Measurements from ENCODE around the gene DNASE1L2. TPM values are rescaled to one million over a fixed set of nuclear protein-coding genes. Genes with fewer than 3 reads are reported as not detected.

Gene DNASE1L2
- total and polyA plus RNA-seq, 11 donors = 0.12 to 0.51 (median 0.34) TPM; not detected in 2

GRCh38 chr16:2188395-2188794 lies 47.8 kb upstream of the DNASE1L2 start:
- no peaks in the 10 kb centered on the region for H3K9me3 ChIP-seq

GRCh38 chr16:2189252-2189893 lies 46.9 kb upstream of the DNASE1L2 start:
- Histone ChIP-seq H3K4me3 (no peak overlapping the region), H3K36me3 (no peaks in the 10 kb centered on the region), H3K9me3 (no peaks in the 10 kb centered on the region), H3K4me1 (peaks cover 0 to 6% (median 0%) of the 10 kb centered on the region in 12 donors), H3K27ac (no peak overlapping the region), H3K27me3 (peaks cover 0 to 8% (median 0%) of the 10 kb centered on the region in 9 donors)
- 90 to 97% (median 92%) methylated on average over 14 to 25 of the region's 25 CpGs for WGBS, 4 donors
- ATAC-seq = no peak
- no peak for DNase-seq
- no peak for TF ChIP-seq CTCF (IDR thresholded peaks at IDR 0.05)
- TF ChIP-seq POLR2A (IDR thresholded peaks at IDR 0.05) = no peak
- intact Hi-C loops (cut with DNase I) = no loop called here

More at GRCh38 chr16:2188395-2188794, 47.8 kb upstream of the DNASE1L2 start:
- 87 to 96% (median 94%) methylated on average over 5 to 8 of the region's 8 CpGs for WGBS, 4 donors
- intact Hi-C loops (cut with DNase I) = no loop called here
- Histone ChIP-seq H3K4me1 (peaks cover 0 to 6% (median 0%) of the 10 kb centered on the region in 12 donors), H3K27ac (no peak overlapping the region), H3K36me3 (no peaks in the 10 kb centered on the region), H3K4me3 (no peak overlapping the region), H3K27me3 (no peaks in the 10 kb centered on the region)
- ATAC-seq = no peak
- DNase-seq = no peak
- TF ChIP-seq CTCF (IDR thresholded peaks at IDR 0.05) = no peak
- TF ChIP-seq POLR2A (IDR thresholded peaks at IDR 0.05) = no peak

- Histone ChIP-seq H3K4me3 (no peak overlapping the region), H3K27ac (no peak overlapping the region), H3K4me1 (peaks cover 0 to 8% (median 0%) of the 10 kb centered on the region in 12 donors), H3K27me3 (peaks cover 0 to 15% (median 7%) of the 10 kb centered on the region in 9 donors), H3K36me3 (no peaks in the 10 kb centered on the region), H3K9me3 (no peaks in the 10 kb centered on the region)
- 86 to 96% (median 87%) methylated on average over 12 to 24 of the region's 24 CpGs for WGBS, 4 donors
- DNase-seq (no peak), ATAC-seq (no peak)
- intact Hi-C loops (cut with DNase I) = loop anchor here in 1 of 10 donors (10.0 kb wide), 1 partner anchor 305 kb away; no protein-coding TSS in a partner anchor
- TF ChIP-seq POLR2A (IDR thresholded peaks at IDR 0.05) = no peak
- no peak for TF ChIP-seq CTCF (IDR thresholded peaks at IDR 0.05)
These were observed 46.1 kb upstream of the DNASE1L2 start for GRCh38 chr16:2190002-2190658.
